ENCODE results near the gene ST6GAL1.

The ST6GAL1 gene

DNA sequence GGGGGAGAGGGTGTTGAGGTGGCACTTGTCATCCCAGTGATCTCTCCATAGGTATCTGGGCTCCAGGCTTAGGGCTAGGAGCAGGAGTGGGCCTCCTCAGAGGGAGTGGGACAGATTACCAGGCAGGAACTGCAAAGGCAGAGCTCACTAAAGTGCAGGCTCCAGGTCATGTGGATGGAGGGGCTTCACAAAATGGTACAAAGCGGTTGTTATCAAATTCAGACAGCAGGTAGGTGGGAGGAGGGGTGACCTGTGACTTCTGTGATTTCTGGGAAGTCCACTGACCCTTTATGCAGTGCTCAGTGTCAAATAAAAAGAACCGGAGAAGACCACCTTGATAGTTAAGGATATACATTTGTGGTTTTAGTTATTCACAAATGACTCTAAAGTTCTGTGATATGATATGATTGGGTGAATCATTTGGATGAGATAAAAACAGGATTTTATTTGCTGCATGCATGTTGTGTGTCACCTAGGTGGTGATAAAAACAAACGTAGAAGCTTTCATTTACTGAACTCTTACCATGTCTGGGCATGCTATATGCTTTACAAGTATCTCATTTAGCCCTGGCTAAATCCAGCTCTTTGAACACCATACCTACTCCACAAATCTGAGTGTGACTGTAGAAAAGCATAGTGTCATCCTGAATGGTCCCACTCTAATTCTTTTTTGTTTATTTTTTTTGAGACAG lies 20.2 kb downstream of the ST6GAL1 start:
- TF ChIP-seq GATA2 (IDR thresholded peaks at IDR 0.05; ENCODE audit: low read depth, low read length) (no peak), GATA3 (IDR thresholded peaks at IDR 0.05; ENCODE audit: low read depth, low read length) (no peak)

DNA sequence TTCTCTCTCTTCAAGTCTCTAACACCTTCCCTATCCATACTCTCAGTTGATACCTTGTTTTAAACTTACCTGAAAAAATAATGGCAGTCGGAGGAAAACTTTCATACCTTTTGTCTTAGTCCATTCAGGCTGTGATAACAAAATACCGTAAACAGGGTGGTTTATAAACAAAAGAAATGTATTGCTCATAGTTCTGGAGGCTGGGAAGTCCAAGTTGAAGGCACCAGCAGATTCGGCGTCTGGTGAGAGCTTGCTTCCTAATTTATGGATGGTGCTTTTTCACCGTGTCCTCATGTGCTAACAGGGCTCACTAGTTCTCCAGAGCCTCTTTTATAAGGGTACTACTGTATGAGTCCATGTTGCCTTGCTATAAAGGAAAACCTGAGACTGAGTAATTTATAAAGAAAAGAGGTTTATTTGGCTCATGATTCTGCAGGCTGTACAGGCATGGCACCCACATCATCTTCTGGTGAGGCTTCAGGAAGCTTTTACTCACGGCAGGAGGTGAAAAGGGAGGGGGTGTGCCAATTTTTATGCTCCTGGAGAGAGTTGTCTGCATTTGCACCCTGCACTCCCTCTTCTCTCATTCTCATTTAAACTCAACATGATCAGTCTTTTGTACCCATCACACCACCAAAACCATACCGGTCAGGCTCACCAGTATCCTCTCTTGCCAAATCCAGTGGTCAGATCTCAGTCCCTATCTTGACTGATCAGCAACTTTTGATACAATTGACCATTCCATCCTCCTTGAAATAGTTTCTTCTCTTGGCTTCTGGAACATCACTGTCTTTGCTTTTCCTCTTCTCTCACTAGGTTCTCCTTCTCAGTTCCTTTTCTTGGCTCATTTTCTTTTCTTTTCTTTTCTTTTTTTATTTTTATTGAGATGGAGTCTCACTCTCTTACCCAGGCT lies 21.6 kb downstream of the ST6GAL1 start:
- TF ChIP-seq GATA3 (IDR thresholded peaks at IDR 0.05; ENCODE audit: low read depth, low read length) (no peak), GATA2 (IDR thresholded peaks at IDR 0.05; ENCODE audit: low read depth, low read length) (no peak)

DNA sequence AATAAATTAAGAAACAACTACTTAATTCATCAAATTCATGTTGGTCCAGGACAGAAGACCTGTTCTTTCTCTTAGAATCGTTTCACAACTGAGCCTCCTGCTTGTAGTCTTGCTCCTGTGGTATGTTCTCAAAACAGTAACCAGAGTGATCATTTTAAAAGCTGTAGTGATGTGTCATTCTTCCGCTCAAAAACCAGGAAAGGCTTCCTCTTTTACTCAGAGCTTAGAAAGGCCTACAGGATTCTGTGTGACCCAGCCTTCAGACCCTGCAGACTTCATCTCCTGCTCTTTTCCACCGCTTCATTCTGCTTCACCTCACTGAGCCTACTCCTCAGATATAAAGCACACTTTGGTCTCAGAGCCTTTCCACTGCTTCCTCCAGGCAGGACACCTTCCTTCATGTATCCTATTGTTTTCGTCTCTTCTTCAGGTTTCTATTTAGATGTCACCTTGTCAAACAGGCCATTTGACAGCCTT lies 22.7 kb downstream of the ST6GAL1 start:
- TF ChIP-seq GATA2 (IDR thresholded peaks at IDR 0.05; ENCODE audit: low read depth, low read length) (no peak), GATA3 (IDR thresholded peaks at IDR 0.05; ENCODE audit: low read depth, low read length) (no peak)

DNA sequence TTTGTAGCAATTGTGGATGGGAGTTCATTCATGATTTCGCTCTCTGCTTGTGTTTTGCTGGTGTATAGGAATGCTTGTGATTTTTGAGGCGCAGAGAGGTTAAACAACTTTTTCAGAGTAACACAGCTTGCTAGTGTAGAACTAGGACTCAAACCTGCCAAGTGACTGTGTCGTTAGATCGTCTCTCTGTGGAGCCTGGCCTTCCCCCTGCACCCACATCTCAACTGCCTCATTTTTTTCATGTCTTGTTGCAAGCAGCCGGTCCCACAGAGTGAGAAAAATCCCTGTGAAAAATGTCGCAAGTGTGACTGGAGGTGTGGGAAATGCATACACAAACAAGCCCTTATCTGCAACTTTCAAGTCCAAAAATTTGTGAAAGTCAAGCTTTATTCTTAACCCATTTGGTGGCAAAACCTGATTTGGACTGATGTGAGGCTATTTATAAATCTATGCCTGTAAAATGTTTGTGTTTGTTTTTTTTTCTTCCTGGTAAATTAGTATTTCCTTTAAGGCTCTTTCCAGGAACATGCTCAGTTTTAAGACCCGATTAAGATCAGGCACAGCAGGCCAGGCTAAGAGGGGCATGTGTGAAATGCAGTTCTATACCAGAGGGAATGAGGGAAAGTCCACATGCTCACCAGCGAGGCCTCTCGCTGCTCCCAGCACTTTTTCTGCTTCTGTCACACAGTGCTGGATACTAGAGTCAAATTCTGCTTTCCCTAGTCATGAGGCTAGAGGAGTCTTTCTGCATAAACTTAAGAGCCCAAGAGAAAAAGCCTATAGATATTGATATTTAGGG lies 25.8 kb downstream of the ST6GAL1 start:
- no peak for TF ChIP-seq GATA2 (IDR thresholded peaks at IDR 0.05; ENCODE audit: low read depth, low read length)
- TF ChIP-seq GATA3 (IDR thresholded peaks at IDR 0.05; ENCODE audit: low read depth, low read length): no peak

DNA sequence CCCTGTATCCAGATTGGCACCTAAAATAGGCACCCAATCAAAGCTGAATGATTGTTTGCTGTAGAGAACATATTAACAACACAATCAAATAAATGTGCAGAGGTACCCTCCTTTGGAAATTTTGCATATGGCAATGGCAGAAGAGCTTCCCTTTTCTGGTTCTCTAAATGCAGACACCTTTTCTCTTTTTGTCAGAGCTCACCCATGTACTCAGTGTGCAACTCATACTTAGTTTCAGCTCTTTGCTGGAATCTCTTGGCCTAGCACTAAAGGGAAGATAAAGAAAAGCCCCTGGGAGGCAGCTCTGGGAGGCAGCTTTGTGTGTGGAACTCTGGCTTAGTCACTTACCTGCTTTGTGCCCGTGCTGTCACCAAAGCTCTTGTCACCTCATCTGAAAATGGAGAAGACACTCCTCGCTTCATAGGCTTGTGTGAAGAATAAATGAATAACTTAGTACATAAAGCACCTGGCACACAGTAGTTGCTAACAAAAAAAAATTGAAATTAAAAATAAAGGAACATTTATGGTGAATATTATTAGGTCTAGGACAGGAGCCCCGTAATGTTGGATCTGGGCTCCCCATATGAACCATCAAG lies 28.8 kb downstream of the ST6GAL1 start:
- TF ChIP-seq GATA2 (IDR thresholded peaks at IDR 0.05; ENCODE audit: low read depth, low read length): no peak
- TF ChIP-seq GATA3 (IDR thresholded peaks at IDR 0.05; ENCODE audit: low read depth, low read length): no peak

DNA sequence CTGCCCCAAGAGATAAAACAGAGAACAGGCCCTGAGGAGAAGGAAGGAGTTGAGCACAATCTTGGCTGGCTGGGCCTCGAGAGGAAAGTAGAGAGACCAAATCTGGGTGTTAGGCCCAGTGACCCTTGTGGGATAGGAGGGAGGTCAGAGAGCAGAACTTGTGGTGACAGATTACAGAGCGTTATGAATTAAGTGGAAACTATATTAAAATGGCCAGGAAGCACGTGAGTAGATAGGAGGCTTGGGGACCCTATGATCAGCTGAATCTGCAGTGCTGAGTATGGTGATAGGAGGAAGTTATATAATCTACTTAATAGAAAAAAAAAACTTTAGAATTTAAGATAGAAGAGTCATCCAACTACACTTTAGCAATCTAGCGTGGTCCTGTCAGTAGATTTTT lies 30.0 kb downstream of the ST6GAL1 start:
- no peak for TF ChIP-seq GATA2 (IDR thresholded peaks at IDR 0.05; ENCODE audit: low read depth, low read length)
- TF ChIP-seq GATA3 (IDR thresholded peaks at IDR 0.05; ENCODE audit: low read depth, low read length): no peak

DNA sequence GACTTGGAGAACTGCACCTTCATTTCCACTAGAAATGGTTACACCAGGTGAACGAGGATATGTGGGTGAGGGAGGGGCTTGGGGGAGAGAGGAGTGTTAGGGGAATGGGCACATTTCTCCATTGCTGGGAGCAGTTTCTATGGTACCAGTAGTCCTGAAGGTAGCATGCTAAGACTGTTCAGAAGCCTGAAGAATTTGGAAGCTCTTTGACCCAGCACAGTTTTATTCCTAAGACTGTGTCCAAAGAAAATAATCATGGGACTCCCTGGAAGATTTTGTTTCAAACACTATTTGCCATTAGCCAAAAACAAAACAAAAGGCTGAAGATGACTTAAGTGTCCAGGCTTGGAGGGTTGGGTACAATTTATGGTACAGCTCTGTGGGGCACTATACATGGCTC lies 32.1 kb downstream of the ST6GAL1 start:
- TF ChIP-seq GATA3 (IDR thresholded peaks at IDR 0.05; ENCODE audit: low read depth, low read length) (no peak), GATA2 (IDR thresholded peaks at IDR 0.05; ENCODE audit: low read depth, low read length) (no peak)

DNA sequence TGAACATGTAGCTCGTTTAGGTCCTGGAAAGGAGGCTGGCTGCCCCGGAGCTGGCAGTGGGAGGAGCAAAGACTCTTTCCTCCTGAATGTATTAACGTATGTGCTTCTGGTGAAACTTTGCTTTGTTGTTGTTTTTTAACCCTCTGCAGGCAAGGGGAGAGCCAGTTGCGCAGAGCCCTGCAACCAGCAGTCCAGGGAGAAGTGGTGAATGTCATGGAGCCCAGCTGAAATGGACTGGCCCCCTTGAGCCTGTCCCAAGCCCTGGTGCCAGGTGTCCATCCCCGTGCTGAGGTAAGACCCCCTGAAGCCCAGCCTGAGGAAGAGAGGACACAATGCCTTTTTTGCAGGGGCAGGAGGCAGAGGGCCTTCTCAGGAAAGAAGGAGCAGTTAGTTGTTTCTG lies 33.3 kb downstream of the ST6GAL1 start:
- no peak for TF ChIP-seq GATA2 (IDR thresholded peaks at IDR 0.05; ENCODE audit: low read depth, low read length)
- no peak for TF ChIP-seq GATA3 (IDR thresholded peaks at IDR 0.05; ENCODE audit: low read depth, low read length)

DNA sequence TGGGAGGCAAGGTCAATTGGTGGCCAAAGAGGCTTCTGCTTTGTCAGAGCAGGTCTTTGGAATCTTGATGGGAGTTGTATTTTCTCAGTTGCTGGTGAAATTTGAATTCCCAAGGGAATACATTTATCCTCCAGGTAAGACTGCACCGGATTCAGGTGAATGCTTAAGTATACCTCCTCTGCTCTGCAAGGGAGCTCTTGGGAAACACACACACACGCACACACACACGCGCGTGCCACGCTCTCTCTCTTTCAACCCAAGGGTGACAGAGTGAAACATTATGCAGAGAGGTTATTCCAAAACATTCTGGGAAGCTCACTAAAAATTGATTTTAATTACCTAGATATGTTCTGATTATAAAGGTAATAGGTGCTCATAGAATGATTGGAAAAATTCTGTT lies 33.7 kb downstream of the ST6GAL1 start:
- TF ChIP-seq GATA3 (IDR thresholded peaks at IDR 0.05; ENCODE audit: low read depth, low read length): no peak
- no peak for TF ChIP-seq GATA2 (IDR thresholded peaks at IDR 0.05; ENCODE audit: low read depth, low read length)

DNA sequence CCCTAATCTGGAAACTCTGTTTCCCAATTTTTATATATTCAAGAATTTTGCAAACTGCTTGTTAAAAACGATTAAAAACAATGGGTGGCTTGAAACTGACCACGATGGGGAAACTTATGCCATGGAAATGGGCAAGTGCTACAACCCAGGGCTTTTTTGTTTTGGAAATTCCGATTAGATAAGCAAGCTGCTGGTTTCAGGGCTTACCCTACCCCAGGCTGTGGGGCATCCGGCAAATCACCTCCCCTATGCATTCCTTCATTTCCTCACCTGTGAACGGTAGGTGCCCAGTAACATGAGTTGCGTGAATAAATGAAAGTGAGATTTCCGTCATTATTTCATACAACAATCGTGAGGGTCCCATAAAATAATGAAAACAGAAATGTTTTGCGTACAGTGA lies 34.3 kb downstream of the ST6GAL1 start:
- TF ChIP-seq GATA3 (IDR thresholded peaks at IDR 0.05; ENCODE audit: low read depth, low read length) (no peak), GATA2 (IDR thresholded peaks at IDR 0.05; ENCODE audit: low read depth, low read length) (no peak)

DNA sequence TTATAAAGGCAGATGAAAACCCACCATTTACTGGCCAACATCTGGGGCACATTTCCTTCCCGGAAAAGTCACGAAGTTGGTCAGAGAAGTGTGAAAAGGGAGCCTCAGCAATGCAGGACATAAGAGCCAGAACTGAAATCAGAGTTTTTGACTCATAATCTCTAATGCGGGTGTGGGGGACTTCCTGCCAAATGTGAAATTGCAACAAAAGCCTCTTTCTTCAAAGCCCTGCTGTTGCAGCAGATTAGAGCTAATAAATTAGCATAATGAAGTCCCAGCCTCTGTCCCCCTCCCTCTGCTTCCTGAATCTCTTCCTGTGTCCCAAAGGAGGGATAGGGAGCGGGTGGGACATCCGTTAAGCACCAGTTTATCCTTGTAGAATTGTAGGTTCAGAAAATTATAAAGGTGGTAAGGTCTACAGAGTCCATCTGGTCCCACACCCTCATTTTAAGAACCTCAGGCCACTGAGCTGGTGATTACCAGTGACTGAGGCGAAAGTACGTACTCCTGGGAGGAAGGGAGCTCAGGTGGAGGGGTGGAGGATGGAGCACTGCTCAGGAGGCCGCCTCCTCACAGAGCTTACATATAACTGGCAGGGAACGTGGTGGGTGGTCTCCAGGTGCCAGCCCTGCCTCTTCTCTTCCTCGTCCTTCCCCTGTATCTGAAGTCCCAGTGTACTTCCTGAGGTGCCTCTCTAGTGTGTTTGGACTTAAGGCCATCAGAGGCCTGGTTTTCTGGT lies 35.0 kb downstream of the ST6GAL1 start:
- no peak for TF ChIP-seq GATA2 (IDR thresholded peaks at IDR 0.05; ENCODE audit: low read depth, low read length)
- no peak for TF ChIP-seq GATA3 (IDR thresholded peaks at IDR 0.05; ENCODE audit: low read depth, low read length)

DNA sequence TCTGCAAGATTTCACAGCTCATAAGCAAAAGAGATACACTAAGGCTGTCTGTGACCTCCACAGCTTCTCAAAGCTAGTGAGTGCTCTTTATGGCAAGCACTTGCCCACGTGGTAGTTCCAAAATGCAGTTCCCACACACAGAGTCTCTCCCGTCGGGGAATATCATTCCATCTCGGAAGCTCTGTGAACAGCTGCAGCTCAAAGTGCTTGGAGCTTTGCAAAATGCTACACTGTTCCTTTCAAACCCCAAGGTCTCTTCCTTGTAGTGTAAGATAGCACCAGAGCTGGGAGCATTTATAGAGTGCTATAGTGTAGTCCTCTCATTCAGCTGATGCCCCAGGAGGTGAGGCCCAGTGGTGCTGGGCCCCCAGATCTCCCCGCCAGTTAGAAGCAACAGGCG lies 36.1 kb downstream of the ST6GAL1 start:
- TF ChIP-seq GATA2 (IDR thresholded peaks at IDR 0.05; ENCODE audit: low read depth, low read length): no peak
- no peak for TF ChIP-seq GATA3 (IDR thresholded peaks at IDR 0.05; ENCODE audit: low read depth, low read length)

DNA sequence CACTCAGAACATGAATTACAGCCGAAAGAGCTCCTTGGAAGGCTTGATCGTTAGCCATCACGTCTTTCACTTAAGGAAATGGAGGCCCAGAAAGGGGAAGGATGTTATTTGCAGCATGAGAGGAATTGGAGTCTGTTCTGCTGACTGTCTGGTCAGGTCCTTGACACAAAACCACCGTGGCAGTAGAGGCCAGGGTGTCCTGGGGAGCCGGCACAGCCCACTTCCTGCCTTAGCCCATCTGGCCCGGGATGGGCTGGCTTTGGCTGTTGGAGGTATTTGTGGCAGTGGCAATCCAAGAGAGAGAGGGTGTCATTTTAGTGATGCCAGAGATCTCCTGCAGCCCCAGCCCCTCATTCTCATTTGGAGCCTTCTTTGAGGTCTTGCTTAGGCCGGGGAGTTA lies 37.4 kb downstream of the ST6GAL1 start:
- TF ChIP-seq GATA2 (IDR thresholded peaks at IDR 0.05; ENCODE audit: low read depth, low read length) (no peak), GATA3 (IDR thresholded peaks at IDR 0.05; ENCODE audit: low read depth, low read length) (no peak)
